ENCODE data around the gene LRRN1.
"Not testable (repeated sequence)": the region's sequence is repeated elsewhere in the genome, so short reads cannot be mapped to it uniquely, and the experiment has no call there.

Gene LRRN1

GRCh38 chr3:3815206-3815605 lies 16.0 kb downstream of the LRRN1 start:
- no peak for DNase-seq

DNA sequence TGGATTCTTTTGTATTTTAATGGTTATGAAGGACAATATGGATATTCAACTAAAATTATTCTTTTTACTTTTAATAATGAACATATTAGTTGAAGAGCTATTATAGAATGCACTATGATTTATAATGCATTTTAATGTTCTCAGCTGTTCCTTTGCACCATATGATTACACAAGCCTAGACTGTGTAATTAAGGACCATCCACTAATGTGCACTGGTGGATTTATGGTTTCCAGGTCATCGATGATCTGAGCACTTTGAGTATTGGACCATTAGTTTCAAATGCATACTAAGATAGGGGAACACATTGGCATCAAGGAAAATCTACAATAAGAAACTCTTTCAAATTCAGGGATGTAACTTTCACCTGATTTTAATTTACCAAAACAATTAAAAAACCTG lies 16.8 kb downstream of the LRRN1 start:
- no peak for DNase-seq

DNA sequence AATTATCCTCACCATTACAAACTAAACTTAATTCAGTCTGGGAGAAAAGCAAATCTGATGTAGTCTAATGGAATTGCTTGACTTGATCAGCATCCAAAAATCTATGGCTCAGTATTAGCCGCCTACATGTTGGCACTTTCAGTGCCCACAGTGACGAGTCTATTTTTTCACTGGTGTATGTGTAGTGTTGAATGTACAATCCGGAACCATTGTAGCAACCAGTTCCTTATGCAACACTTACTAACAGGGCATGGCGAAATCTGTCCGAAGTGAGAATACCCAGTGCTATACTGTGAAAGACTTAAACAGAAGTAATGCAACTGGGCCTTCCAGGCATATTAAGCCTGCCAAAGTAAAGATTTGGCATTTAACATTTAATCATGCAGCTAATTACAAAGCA lies 18.6 kb downstream of the LRRN1 start:
- no peak for DNase-seq

- no peak for DNase-seq
Measured at GRCh38 chr3:3821777-3822176, 22.5 kb downstream of the LRRN1 start.

DNA sequence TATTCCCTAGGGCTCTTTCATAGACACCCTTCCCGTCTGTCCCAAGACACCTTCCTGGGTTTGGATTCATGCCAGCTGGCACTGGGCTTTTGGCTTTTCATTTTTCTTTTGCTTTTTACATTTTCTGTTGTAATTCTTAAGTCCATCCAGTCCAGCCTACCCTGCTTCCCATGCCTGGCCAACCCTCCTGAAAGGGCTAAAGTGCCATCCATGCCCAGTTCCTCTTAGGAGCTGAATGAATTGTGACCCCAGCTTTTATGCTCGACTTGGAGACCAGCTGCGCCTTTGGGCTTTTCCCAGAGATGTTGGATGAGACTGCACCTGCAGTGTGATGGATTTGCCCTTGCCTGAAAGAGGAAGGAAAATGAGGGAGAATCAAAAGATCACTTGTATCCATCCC lies 25.8 kb downstream of the LRRN1 start:
- no peak for DNase-seq

GRCh38 chr3:3826521-3826920 lies 27.3 kb downstream of the LRRN1 start:
- no peak for DNase-seq

GRCh38 chr3:3827111-3827510 lies 27.9 kb downstream of the LRRN1 start:
- DNase-seq = no peak

DNA sequence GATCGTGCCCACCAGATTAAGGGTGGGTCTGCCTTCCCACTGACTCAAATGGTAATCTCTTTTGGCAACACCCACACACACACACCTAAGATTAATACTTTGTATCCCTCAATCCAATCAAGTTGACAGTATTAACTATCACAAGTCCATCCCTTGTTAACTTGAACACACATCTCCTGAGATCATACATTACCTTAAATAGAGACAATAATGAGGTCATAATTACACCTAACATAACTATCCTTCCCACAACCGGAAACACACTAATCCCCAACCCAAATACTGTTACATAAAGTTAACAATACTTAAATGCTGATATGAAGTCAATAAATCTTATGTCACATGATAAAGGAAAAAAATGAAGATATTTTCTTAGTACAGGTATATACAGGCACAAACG lies 29.2 kb downstream of the LRRN1 start:
- not testable (repeated sequence) for DNase-seq

- DNase-seq = no peak
Measured at GRCh38 chr3:3836845-3837244, 37.6 kb downstream of the LRRN1 start.

- no peak for DNase-seq
Measured at GRCh38 chr3:3842356-3842755, 43.1 kb downstream of the LRRN1 start.

- no peak for DNase-seq
Measured at GRCh38 chr3:3847994-3848922, 49.0 kb downstream of the LRRN1 start.

GRCh38 chr3:3848923-3849275 lies 49.7 kb downstream of the LRRN1 start:
- no peak for DNase-seq

DNA sequence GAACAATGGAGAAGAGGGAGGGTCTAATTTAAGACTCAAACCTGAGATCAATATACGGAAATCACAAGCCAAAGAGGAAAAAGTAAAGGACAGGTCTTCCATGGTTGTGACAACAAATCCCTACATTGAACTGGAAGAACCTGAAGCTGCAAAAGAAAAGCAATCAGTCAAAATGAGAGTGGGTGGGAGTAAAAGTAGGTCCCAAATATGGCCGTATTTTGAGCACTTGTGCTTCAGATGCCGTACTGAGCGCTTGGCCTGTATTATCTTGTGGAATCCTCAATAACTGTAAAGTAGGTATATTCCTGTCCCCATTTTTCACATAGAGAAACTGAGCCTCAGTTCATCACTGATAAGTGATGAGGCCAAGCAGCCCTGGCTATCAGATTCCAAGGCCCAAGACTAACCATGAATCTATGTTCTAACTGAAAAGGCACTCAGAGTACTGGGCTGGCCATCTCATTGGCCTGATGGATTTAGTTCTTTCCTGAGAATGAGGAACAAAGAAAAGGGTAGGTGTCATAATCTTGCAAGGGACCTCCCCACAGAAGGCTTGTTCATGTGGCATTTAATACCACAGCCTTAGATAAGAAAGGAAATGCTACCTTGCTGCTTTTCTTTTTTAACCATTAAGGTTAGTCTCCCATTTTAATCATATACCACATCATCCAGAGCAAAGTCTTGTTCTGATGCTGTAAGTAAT lies 52.5 kb downstream of the LRRN1 start:
- DNase-seq = no peak

DNA sequence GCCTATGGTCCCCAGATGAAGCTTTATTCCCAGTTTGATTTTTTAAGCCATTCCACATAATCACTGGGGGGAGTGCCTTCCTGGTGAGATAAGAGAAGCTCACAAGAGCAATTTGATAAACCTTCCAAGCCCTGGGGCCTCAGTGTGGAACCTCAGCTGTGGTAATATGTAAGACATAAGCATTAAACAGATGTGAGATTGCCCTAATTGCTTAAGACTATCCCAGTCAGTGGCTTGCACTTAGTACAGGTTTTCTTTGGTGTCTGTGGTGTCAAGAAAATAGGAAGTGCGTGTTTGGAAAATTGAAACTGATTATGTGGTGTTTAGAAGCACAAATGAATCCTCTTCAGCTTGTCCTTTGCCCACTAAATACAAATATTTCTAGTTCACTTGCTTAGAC lies 54.3 kb downstream of the LRRN1 start:
- DNase-seq = no peak

- DNase-seq = no peak
Measured at GRCh38 chr3:3855056-3855455, 55.8 kb downstream of the LRRN1 start.

DNA sequence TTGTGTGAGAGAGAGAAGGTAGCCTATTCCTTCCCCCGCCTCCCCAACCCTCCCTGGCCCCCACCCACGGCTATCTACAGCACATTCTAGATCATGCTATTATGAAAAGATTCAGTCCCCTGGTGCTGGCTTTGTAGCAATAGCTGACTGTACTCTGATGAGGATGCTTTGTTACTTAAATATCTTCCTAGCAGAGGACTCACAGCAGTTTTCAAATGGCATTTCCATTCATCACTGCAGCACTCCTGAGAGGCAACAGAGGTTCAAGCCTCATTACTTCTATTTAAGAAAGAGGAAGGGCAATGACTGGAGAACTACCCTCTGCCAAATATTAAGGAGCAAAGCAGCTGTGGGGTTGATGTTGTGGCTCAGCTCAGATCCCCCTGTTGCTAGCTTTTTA lies 61.0 kb downstream of the LRRN1 start:
- no peak for DNase-seq

- DNase-seq = no peak
Measured at GRCh38 chr3:3862534-3862933, 63.3 kb downstream of the LRRN1 start.

GRCh38 chr3:3875491-3875890 lies 76.3 kb downstream of the LRRN1 start:
- DNase-seq = no peak

- DNase-seq = no peak
Measured at GRCh38 chr3:3881050-3881449, 81.8 kb downstream of the LRRN1 start.

- DNase-seq = not testable (repeated sequence)
Measured at GRCh38 chr3:3887311-3887710, 88.1 kb downstream of the LRRN1 start.

DNA sequence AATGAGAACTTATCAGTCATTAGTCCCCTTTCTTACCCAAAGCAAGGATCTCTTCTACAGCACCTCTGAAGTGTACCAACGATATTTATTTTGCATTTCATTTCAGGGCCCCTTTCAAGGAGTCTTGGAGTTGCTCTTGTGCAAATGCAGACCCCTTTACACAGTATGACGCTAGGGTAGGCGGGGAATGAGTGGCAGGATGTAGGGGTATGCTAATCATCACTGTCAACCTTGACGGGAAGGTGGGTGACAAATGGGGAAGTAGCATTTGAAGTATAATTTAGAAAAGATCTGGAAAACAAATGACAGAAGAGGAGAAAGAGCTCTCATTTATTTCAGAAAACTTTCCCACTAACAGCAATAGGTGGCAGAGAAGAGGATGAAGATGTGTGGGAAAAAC lies 94.4 kb downstream of the LRRN1 start:
- no peak for DNase-seq
